Tibial nerve (tissue), 4 donors: ENCODE measurements around the gene CST4. TPM values are rescaled to one million over a fixed set of nuclear protein-coding genes. Genes with fewer than 3 reads are reported as not detected.
"Not testable (repeated sequence)": the region's sequence is repeated elsewhere in the genome, so short reads cannot be mapped to it uniquely, and the experiment has no call there.

Source experiments
- DNase-seq, 2 donors: peaks; one replicate each; pipeline ENCODE4 v3.0.0-alpha.2; 2019; ENCODE audit warnings: low spot score in 2 of 2
- H3K27ac ChIP-seq, 4 donors: fragments of 200-600 bp; sonication (generic) in 3 of 4; one replicate each; pipeline ENCODE4 v1.5.1; 2017 to 2019; ENCODE audit warnings: mild to moderate bottlenecking in 1 of 4
- H3K27me3 ChIP-seq, 2 donors: fragments of 200-600 bp; sonication (generic) in 1 of 2; one replicate each; pipeline versions ENCODE4 v1.5.1 to v1.6.0; 2017 to 2019
- H3K36me3 ChIP-seq, 3 donors: fragments of 200-600 bp; sonication (generic); one replicate each; pipeline ENCODE4 v1.5.1; 2018 to 2019
- H3K4me1 ChIP-seq, 4 donors: fragments of 200-600 bp; sonication (generic) in 3 of 4; one replicate each; pipeline ENCODE4 v1.5.1; 2017 to 2019
- H3K4me3 ChIP-seq, 4 donors: fragments of 200-600 bp; sonication (generic) in 3 of 4; one replicate each; pipeline ENCODE4 v1.5.1; 2017 to 2019; ENCODE audit warnings: mild to moderate bottlenecking in 1 of 4, moderate library complexity in 1 of 4
- H3K9me3 ChIP-seq, 4 donors: fragments of 200-600 bp; sonication (generic) in 3 of 4; one replicate each; pipeline ENCODE4 v1.5.1; 2017 to 2019
- CTCF ChIP-seq, 5 experiments: fragments of 200-600 bp in 3 of 5; fragments of 450-650 bp in 2 of 5; sonication (generic) in 3 of 5; IDR thresholded peaks; one replicate each; pipeline ENCODE4 v1.5.1; 2016 to 2019; ENCODE audit warnings: antibody characterized with exemption in 5 of 5, mild to moderate bottlenecking in 3 of 5, moderate library complexity in 2 of 5
- EP300 ChIP-seq, 2 donors: sonication (generic); formaldehyde crosslinking; IDR thresholded peaks; one replicate each; pipeline ENCODE4 v1.6.1; 2017; ENCODE audit warnings: antibody characterized with exemption in 2 of 2, mild to moderate bottlenecking in 1 of 2
- POLR2A ChIP-seq, 2 donors: fragments of 450-650 bp; IDR thresholded peaks; one replicate each; pipeline ENCODE4 v1.6.1; 2017; ENCODE audit warnings: antibody characterized with exemption in 2 of 2, mild to moderate bottlenecking in 2 of 2, moderate library complexity in 2 of 2
- WGBS, 2 donors: methylation state at CpG; one replicate each; pipeline ENCODE4 v1.1.5; 2018; 5-methylcytosine and 5-hydroxymethylcytosine counted together
- total RNA-seq, 4 donors: library from RNA; depleted of rRNA; stranded (reverse); fragments of >200 nt; gene quantifications; one replicate each; pipeline ENCODE4 v1.1.0, GENCODE V29; 2016

CST4 gene
- total RNA-seq, 4 donors from 2014 or later = not detected

- WGBS, 2 donors = 82 to 83% methylated on average over 7 of the region's 7 CpGs
- no peaks in the 10 kb centered on the region for H3K36me3 ChIP-seq
- DNase-seq = no peak
- H3K27me3 ChIP-seq = no peaks in the 10 kb centered on the region
- H3K9me3 ChIP-seq = no peaks in the 10 kb centered on the region
- no peak overlapping the region for H3K4me3 ChIP-seq
- TF ChIP-seq CTCF (IDR thresholded peaks at IDR 0.05) = no peak
- no peak for TF ChIP-seq EP300 (IDR thresholded peaks at IDR 0.05)
- TF ChIP-seq POLR2A (IDR thresholded peaks at IDR 0.05) = no peak
- peaks cover 0 to 9% (median 0%) of the 10 kb centered on the region in 4 donors for H3K4me1 ChIP-seq
- no peak overlapping the region for H3K27ac ChIP-seq
Observed at GRCh38 chr20:23667666-23668065, 21.2 kb downstream of the CST4 start.

- no peaks in the 10 kb centered on the region for H3K36me3 ChIP-seq
- TF ChIP-seq POLR2A (IDR thresholded peaks at IDR 0.05) = no peak
- H3K27ac ChIP-seq = no peak overlapping the region
- whole genome bisulfite sequencing, 2 donors = 35 to 40% methylated on average over 3 of the region's 3 CpGs
- no peaks in the 10 kb centered on the region for H3K9me3 ChIP-seq
- H3K27me3 ChIP-seq = no peaks in the 10 kb centered on the region
- H3K4me1 ChIP-seq = peaks cover 0 to 9% (median 0%) of the 10 kb centered on the region in 4 donors
- H3K4me3 ChIP-seq = no peak overlapping the region
- no peak for DNase-seq
Observed at GRCh38 chr20:23666698-23667097, 22.1 kb downstream of the CST4 start.

- WGBS, 2 donors = 76 to 83% methylated on average over 4 of the region's 4 CpGs
- Histone ChIP-seq H3K36me3 (no peaks in the 10 kb centered on the region), H3K27me3 (no peaks in the 10 kb centered on the region), H3K4me1 (peaks cover 0 to 11% (median 0%) of the 10 kb centered on the region in 4 donors), H3K9me3 (no peaks in the 10 kb centered on the region), H3K4me3 (no peak overlapping the region), H3K27ac (no peak overlapping the region)
- no peak for TF ChIP-seq CTCF (IDR thresholded peaks at IDR 0.05)
- TF ChIP-seq EP300 (IDR thresholded peaks at IDR 0.05) = no peak
- DNase-seq = no peak
Observed at GRCh38 chr20:23666189-23666588, 22.6 kb downstream of the CST4 start.

- WGBS, 2 donors = 97 to 98% methylated on average over 3 of the region's 3 CpGs
- no peaks in the 10 kb centered on the region for H3K9me3 ChIP-seq
- peaks cover 0 to 21% (median 0%) of the 10 kb centered on the region in 4 donors for H3K4me1 ChIP-seq
- no peaks in the 10 kb centered on the region for H3K36me3 ChIP-seq
- no peak overlapping the region for H3K27ac ChIP-seq
- TF ChIP-seq CTCF (IDR thresholded peaks at IDR 0.05) (no peak), EP300 (IDR thresholded peaks at IDR 0.05) (no peak), POLR2A (IDR thresholded peaks at IDR 0.05) (no peak)
- no peak overlapping the region for H3K4me3 ChIP-seq
- no peak for DNase-seq
- H3K27me3 ChIP-seq = no peaks in the 10 kb centered on the region
Observed at GRCh38 chr20:23664954-23665353, 23.9 kb downstream of the CST4 start.

- H3K27me3 ChIP-seq, DNase-seq, H3K27ac ChIP-seq, H3K9me3 ChIP-seq, H3K36me3 ChIP-seq, H3K4me3 ChIP-seq: not testable (repeated sequence)
- WGBS, 2 donors = 79 to 86% methylated on average over 4 of the region's 4 CpGs
- peaks cover 0 to 21% (median 0%) of the 10 kb centered on the region in 4 donors for H3K4me1 ChIP-seq
Observed at GRCh38 chr20:23664046-23664445, 24.8 kb downstream of the CST4 start.

- no peaks in the 10 kb centered on the region for H3K9me3 ChIP-seq
- DNase-seq = no peak
- TF ChIP-seq CTCF (IDR thresholded peaks at IDR 0.05) = no peak
- TF ChIP-seq EP300 (IDR thresholded peaks at IDR 0.05) = peak in 1 of 2 donors; percentile 9
- no peak for TF ChIP-seq POLR2A (IDR thresholded peaks at IDR 0.05)
- H3K4me1 ChIP-seq = peaks cover 0 to 21% (median 0%) of the 10 kb centered on the region in 4 donors
- 72 to 79% methylated on average over 6 of the region's 6 CpGs for WGBS, 2 donors
- H3K27me3 ChIP-seq = no peaks in the 10 kb centered on the region
- H3K27ac ChIP-seq = no peak overlapping the region
- H3K36me3 ChIP-seq = no peaks in the 10 kb centered on the region
- no peak overlapping the region for H3K4me3 ChIP-seq
Observed at GRCh38 chr20:23663180-23663579, 25.7 kb downstream of the CST4 start.
